Activated naive CD8-positive, alpha-beta T cell treated with anti-CD3 and anti-CD28 coated beads for 36 hours (primary cell): ENCODE results near the gene ARHGAP28. TPM values are rescaled to one million over a fixed set of nuclear protein-coding genes. Genes with fewer than 3 reads are reported as not detected.
"Not testable (repeated sequence)": the region's sequence is repeated elsewhere in the genome, so short reads cannot be mapped to it uniquely, and the experiment has no call there.

Experiments
- DNase-seq: peaks from one replicate; pipeline ENCODE4 v3.0.0; 2021
- H3K27ac Mint-ChIP-seq: one replicate; pipeline ENCODE4 v1.8.0; 2022; ENCODE audit warnings: mild to moderate bottlenecking, moderate library complexity, mixed read lengths
- H3K27me3 Mint-ChIP-seq: one replicate; pipeline ENCODE4 v1.8.0; 2022; ENCODE audit warnings: mild to moderate bottlenecking, mixed read lengths
- H3K36me3 Mint-ChIP-seq: one replicate; pipeline ENCODE4 v1.8.0; 2021; ENCODE audit warnings: mild to moderate bottlenecking, mixed read lengths
- H3K4me1 Mint-ChIP-seq: one replicate; pipeline ENCODE4 v1.8.0; 2021; ENCODE audit warnings: mixed read lengths
- H3K4me3 Mint-ChIP-seq: one replicate; pipeline ENCODE4 v1.8.0; 2022; ENCODE audit warnings: mild to moderate bottlenecking, moderate library complexity, mixed read lengths
- H3K9me3 Mint-ChIP-seq: one replicate; pipeline ENCODE4 v1.8.0; 2022; ENCODE audit warnings: mixed read lengths
- total RNA-seq, 2 experiments: library from RNA; stranded (reverse); gene quantifications; one replicate each; pipeline ENCODE4 v1.2.3, GENCODE V29; 2021

Gene ARHGAP28
- total RNA-seq, 2 experiments from 2014 or later: not detected

DNA sequence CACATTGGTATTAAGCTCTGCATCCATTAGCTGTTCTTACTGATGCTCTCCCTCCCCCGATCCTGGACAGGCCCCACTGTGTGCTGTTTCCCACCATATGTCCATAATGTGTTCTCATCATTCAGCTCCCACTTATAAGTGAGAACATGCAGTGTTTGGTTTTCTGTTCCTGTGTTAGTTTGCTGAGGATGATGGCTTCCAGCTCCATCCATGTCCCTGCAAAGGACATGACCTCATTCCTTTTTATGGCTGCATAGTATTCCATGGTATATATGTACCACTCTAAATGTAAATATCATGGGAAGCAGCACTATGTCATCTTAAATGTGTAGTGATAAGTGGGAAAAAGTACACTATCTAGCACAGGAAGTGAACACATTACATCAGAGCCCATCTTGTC is 116.0 kb downstream of the ARHGAP28 start:
- H3K36me3 Mint-ChIP-seq, H3K27me3 Mint-ChIP-seq, H3K9me3 Mint-ChIP-seq, H3K27ac Mint-ChIP-seq, DNase-seq, H3K4me3 Mint-ChIP-seq, H3K4me1 Mint-ChIP-seq: not testable (repeated sequence)

DNA sequence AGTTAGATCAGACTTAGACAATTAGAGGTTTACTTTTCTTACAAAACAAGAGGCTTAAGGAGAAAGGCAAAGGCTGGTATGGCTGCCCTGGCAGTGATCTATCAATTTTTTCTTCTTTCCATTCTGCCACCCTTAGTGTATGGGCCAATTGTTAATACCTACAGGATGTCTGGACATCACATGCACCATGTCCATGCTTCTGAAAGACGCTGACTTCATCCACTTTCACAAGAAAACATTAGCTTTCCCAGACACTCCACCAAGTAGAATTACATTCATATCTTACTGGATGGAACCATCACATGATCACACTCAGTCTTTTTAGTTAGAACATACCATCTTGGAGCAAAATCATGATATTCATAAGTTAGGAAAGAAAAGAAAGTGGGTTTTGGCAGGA is 120.9 kb downstream of the ARHGAP28 start:
- H3K4me3 Mint-ChIP-seq: no peak overlapping the region
- peaks cover 7% of the 10 kb centered on the region for H3K9me3 Mint-ChIP-seq
- H3K36me3 Mint-ChIP-seq: no peaks in the 10 kb centered on the region
- DNase-seq: no peak
- no peaks in the 10 kb centered on the region for H3K4me1 Mint-ChIP-seq
- H3K27ac Mint-ChIP-seq: no peak overlapping the region
- H3K27me3 Mint-ChIP-seq: no peaks in the 10 kb centered on the region

DNA sequence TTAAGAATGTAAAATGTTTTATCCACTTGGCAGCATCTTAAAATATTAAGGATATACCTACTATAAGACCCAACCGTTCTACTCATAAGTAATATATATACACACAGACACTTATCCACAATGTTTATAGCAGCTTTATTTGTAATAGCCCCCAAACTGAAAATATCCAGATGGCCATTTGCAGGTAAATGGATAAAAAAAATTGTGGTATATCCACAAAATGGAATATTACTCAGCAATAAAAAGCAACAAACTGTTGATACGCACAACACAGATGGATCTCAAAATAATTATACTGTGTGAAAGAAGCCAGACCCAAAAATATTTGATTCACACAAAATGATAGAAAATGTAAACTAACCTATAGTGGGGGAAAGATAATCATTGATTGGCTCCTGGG is 122.0 kb downstream of the ARHGAP28 start:
- Mint-ChIP-seq H3K27me3 (no peaks in the 10 kb centered on the region), H3K4me1 (no peaks in the 10 kb centered on the region), H3K27ac (no peak overlapping the region), H3K9me3 (peaks cover 7% of the 10 kb centered on the region), H3K4me3 (no peak overlapping the region), H3K36me3 (no peaks in the 10 kb centered on the region)
- DNase-seq: no peak

DNA sequence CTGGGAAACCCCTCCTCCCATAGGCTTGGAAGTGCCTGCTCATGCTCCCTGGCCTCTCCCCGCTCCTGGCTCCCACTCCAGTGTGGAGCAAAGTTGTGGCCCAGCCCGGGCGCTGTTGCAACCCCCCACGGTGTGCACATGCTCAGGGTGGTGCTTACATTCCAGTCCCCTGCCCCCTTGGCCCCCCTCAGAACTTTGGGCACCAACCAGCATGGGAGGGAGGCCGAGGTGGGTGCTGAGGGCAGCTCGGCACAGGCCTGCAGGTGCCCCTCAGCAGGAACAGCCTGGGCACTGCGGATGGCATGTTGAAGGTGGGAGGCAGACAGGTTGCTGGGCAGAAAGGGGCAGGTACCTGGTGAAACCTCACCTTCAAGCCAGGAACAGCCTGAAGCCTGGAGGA is 125.3 kb downstream of the ARHGAP28 start:
- no peak overlapping the region for H3K27ac Mint-ChIP-seq
- H3K4me1 Mint-ChIP-seq: no peaks in the 10 kb centered on the region
- no peaks in the 10 kb centered on the region for H3K36me3 Mint-ChIP-seq
- DNase-seq: no peak
- H3K9me3 Mint-ChIP-seq: peaks cover 7% of the 10 kb centered on the region
- no peak overlapping the region for H3K4me3 Mint-ChIP-seq
- H3K27me3 Mint-ChIP-seq: no peaks in the 10 kb centered on the region

DNA sequence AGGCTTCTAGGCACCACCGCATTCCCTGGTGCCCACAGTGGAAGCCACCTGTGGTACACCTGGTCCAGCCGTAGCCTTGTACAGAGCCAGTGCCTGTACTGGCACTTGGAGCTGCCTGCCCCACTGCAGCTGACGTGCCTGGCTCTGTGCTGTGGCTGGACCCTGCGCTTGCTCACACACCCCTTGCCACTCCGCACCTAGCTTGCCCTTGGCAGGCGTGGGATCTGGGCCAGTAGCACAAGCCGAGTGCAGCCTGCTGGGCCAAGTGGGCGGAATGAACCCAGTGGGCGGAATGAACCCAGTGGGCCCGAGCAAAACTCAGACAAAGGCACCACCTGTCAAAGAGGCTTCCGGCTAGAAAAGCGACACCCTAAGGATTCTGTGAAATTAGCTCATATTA is 126.3 kb downstream of the ARHGAP28 start:
- H3K36me3 Mint-ChIP-seq: no peaks in the 10 kb centered on the region
- H3K4me3 Mint-ChIP-seq: no peak overlapping the region
- no peaks in the 10 kb centered on the region for H3K27me3 Mint-ChIP-seq
- H3K4me1 Mint-ChIP-seq: no peaks in the 10 kb centered on the region
- no peak for DNase-seq
- H3K27ac Mint-ChIP-seq: no peak overlapping the region
- peaks cover 7% of the 10 kb centered on the region for H3K9me3 Mint-ChIP-seq

DNA sequence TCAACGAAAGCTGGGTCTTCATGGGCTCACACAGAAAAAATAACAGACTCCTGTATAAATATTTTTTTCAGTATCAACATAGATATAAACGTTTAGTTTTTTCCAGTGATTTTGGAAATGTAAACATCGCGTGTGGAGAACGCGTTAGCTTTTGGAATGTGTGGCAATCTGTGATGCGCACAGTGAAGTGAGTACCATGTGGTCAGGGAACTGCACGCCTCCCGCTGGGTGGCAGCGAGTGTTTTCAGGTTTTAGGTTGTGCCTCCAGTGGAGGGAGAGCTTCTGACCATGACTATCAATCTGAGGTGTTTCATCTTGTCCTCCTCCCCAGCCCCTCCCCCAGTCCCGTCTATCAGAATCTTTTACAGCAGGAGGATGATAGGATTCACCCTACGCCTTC is 127.8 kb downstream of the ARHGAP28 start:
- Mint-ChIP-seq H3K27ac (no peak overlapping the region), H3K27me3 (no peaks in the 10 kb centered on the region), H3K4me1 (no peaks in the 10 kb centered on the region), H3K36me3 (no peaks in the 10 kb centered on the region), H3K4me3 (no peak overlapping the region), H3K9me3 (no peaks in the 10 kb centered on the region)
- DNase-seq: no peak

DNA sequence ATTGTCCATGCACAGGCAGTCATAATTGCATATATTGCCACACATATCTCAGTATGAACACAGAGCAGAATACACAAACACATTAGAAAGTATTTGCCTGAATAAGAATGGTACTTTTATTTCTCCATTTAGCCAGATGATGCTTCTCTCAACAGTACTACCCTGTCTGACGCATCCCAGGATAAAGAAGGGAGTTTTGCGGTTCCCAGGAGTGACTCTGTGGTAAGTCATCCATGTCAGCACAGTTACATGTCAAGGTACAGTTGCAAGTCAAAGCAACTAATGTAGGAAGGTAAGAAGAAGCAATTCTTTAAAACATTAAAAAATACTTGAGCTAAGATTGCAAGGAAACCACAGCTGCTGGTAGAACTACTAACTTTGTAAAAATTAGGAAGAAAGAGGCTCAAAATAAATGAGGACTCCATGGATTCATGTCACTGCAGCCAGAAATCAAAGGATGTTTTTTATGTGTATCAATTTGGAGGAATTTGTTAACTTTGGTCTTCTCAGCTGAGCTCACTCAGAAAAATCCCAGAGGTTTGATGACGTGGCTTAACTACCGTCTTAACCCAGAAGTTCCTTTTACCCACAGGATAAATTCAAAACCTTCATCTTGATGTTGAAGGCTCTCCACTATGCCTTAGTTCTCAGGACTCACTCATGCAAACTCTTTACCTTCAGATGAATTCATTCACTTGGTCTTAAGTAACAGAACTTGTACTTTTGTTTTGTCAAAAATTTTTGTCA is 130.3 kb downstream of the ARHGAP28 start:
- Mint-ChIP-seq H3K4me1 (no peaks in the 10 kb centered on the region), H3K9me3 (no peaks in the 10 kb centered on the region), H3K4me3 (no peak overlapping the region), H3K27me3 (no peaks in the 10 kb centered on the region), H3K27ac (no peak overlapping the region), H3K36me3 (no peaks in the 10 kb centered on the region)
- no peak for DNase-seq

DNA sequence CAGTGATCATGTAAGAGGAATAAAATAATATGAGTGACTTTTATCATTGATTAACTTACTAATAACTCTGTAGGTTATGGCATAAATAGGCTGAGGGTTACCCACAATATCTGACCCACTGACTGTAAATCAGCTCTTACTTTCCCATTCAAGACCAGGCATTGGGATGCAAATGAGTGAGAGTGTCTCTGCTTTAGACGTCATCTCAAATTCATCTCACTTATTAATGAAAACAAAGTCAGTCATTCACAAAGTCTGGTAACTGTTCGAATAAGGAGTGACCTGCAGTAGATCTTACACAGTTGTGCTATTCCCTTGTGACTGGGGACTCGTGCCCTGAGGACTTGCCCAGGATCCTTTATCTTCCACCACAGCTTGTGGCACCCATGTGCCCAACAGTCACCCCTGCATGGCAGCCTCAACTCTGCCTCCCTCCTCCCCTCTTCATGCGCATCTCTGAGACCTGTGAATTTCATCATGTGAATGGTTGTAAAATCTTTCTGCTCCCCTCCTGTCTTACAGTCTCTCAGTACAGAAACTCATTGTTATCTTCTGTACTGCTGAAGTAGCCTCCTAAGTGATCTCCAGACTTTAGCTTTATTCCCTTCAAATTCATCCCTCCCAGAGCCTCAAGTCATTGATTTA is 131.4 kb downstream of the ARHGAP28 start:
- no peak for DNase-seq
- H3K4me1 Mint-ChIP-seq: no peaks in the 10 kb centered on the region
- H3K36me3 Mint-ChIP-seq: no peaks in the 10 kb centered on the region
- H3K4me3 Mint-ChIP-seq: no peak overlapping the region
- no peaks in the 10 kb centered on the region for H3K27me3 Mint-ChIP-seq
- no peaks in the 10 kb centered on the region for H3K9me3 Mint-ChIP-seq
- H3K27ac Mint-ChIP-seq: no peak overlapping the region

DNA sequence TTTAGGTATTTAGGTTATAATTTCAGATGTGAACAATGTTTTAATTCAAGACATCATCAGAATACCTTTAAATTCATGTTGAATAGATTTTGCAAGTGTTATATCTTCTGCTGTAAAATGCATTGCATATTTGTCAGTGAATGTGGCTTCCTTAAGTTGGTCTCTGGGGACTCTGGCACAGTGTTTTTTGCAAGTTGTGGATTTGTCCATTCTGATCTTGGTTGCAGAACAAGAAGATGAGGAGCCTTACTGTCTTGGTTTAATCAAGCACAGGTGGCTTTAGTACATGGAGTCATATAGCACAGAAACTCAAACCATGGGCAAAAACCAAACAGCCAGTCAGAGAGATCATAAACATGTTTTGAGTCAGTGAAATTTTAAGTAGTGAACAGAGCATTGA is 135.7 kb downstream of the ARHGAP28 start:
- H3K27me3 Mint-ChIP-seq: no peaks in the 10 kb centered on the region
- H3K4me3 Mint-ChIP-seq: no peak overlapping the region
- no peak for DNase-seq
- H3K4me1 Mint-ChIP-seq: no peaks in the 10 kb centered on the region
- H3K9me3 Mint-ChIP-seq: no peaks in the 10 kb centered on the region
- no peaks in the 10 kb centered on the region for H3K36me3 Mint-ChIP-seq
- no peak overlapping the region for H3K27ac Mint-ChIP-seq

DNA sequence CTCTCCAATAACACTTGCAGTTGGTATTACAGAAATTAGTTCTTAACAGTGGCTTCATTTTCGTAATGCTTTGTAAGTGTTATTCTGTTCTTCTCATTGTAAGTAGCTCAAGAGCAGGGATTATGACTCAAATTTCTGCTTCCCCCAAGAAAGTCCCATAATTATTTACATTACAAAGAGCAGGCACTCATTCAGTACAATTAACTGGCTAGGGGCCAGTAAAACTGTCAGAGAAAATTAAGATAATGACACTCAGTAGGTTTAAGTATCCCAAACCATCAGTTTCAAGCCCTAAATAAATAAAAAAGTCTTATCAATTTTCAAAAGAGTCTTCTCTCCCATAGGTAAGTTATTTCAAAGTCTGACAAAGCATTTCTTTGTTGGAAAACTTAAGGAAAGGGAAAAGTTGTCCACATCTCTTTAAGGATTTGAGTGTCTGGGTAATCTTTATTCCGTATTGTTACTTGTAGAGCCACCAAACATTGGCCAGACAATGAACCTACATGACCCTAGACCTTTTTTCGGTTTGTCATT is 137.1 kb downstream of the ARHGAP28 start:
- no peaks in the 10 kb centered on the region for H3K9me3 Mint-ChIP-seq
- H3K27ac Mint-ChIP-seq: no peak overlapping the region
- H3K4me1 Mint-ChIP-seq: no peaks in the 10 kb centered on the region
- H3K36me3 Mint-ChIP-seq: no peaks in the 10 kb centered on the region
- DNase-seq: no peak
- no peak overlapping the region for H3K4me3 Mint-ChIP-seq
- no peaks in the 10 kb centered on the region for H3K27me3 Mint-ChIP-seq

DNA sequence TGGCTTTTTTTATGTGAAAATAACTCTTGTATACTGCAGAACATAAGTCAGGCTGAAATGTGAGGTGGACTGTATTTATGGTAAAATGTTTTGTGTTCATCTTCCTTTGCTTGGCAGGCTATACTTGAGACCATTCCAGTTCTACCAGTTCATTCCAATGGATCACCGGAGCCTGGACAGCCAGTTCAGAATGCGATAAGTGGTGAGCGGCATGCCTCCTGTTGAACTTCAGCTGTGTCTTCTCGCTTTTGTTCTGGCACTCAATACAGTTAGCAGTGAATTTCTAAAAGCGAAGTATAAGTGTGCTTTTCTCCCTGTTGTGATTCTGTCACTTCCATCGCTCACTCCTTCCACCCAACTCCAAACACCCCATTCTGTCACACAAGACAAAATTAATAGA is 138.5 kb downstream of the ARHGAP28 start:
- Mint-ChIP-seq H3K36me3 (no peaks in the 10 kb centered on the region), H3K4me3 (no peak overlapping the region), H3K9me3 (no peaks in the 10 kb centered on the region), H3K27me3 (no peaks in the 10 kb centered on the region), H3K4me1 (no peaks in the 10 kb centered on the region), H3K27ac (no peak overlapping the region)
- no peak for DNase-seq

DNA sequence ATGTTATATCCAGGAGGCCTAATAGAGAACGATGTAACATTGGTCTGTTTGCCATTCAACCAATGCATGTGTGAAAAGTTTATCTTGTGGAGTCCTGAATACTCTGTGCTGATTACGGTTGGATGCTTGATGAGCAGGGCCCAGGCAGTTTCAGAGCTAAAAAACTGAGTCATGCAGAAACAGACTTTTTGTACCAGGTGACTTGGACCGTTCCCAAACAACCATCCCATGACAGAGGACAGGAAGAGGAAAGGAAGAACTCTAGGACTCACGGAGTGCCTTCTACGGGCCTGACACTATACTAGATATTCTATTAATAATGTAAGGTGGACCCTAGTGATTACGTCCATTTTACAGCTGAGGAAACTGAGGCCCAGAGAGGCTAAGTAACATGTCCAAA is 142.1 kb downstream of the ARHGAP28 start:
- no peak for DNase-seq
- no peak overlapping the region for H3K27ac Mint-ChIP-seq
- H3K27me3 Mint-ChIP-seq: no peaks in the 10 kb centered on the region
- H3K36me3 Mint-ChIP-seq: no peaks in the 10 kb centered on the region
- no peaks in the 10 kb centered on the region for H3K9me3 Mint-ChIP-seq
- no peak overlapping the region for H3K4me3 Mint-ChIP-seq
- H3K4me1 Mint-ChIP-seq: no peaks in the 10 kb centered on the region

DNA sequence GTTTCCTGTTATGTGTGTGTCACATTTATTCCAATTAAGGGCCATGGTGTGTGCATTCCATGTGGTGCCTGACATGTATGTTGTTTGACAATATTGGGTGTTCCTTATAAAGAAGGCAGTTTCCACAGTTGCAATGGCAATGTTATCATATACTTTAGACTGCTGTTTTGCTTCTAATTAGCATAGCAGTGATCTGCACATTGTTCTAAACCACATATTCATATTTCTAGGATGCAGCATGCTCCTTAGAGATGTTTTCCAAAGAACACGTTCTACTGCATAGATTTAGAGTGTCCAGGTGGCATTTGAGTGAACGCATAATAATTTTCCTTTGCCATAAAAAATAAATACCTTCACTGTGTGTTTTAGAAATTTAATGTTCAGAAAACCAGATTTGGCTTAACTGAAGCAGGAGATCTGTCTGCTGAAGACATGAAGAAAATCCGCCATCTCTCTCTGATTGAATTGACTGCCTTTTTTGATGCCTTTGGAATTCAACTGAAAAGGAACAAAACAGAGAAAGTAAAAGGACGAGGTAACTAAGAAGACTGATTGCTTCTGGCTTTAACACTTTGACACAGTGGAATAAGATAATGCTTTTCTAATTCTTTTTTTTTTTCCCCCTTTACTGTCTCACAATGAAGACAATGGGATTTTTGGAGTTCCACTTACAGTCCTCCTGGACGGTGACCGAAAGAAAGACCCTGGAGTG is 143.7 kb downstream of the ARHGAP28 start:
- no peaks in the 10 kb centered on the region for H3K36me3 Mint-ChIP-seq

DNA sequence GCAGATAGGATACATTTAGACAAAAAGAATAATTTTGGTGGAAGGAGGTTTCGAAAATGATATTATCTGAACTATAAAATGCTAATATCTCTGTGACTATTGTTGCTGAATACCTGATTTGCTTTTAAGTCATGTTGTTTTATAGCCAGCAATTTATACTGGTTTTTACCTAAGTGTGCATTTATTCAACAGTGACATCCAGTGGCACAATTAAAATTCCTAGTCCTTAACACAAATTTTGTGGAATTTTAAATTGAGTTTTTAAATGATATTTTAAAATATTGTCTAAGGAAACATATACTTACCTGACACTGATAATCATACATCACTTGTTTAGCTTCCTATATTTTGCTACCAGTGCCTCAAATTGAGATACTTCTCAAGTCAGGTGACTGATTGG is 144.8 kb downstream of the ARHGAP28 start:
- Mint-ChIP-seq H3K27me3 (no peaks in the 10 kb centered on the region), H3K9me3 (no peaks in the 10 kb centered on the region), H3K4me3 (no peak overlapping the region), H3K4me1 (no peaks in the 10 kb centered on the region), H3K36me3 (no peaks in the 10 kb centered on the region), H3K27ac (no peak overlapping the region)
- no peak for DNase-seq

More for the DNA sequence above, 143.7 kb downstream of the ARHGAP28 start:
- Mint-ChIP-seq H3K4me1 (no peaks in the 10 kb centered on the region), H3K27ac (no peak overlapping the region), H3K27me3 (no peaks in the 10 kb centered on the region), H3K4me3 (no peak overlapping the region), H3K9me3 (no peaks in the 10 kb centered on the region)
- DNase-seq: no peak

DNA sequence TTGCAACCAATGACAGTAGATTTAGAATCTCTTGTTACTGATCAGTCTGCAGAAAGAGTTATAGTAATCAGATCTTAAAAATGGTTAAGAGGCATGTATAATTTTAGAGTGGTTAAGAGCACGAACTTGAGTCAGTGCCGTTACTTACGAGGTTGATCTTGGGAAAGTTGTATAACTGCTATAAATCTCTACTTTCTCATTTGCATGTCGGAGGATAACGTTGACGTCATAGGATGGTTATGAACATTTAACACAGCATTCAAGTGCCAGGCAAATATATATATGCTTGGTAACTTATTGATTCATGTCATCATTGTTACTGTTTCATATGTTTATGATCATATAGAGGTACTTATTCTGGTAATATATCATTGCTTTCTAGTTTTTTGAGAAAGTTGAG is 146.2 kb downstream of the ARHGAP28 start:
- Mint-ChIP-seq H3K4me3 (no peak overlapping the region), H3K4me1 (no peaks in the 10 kb centered on the region), H3K9me3 (no peaks in the 10 kb centered on the region), H3K27me3 (no peaks in the 10 kb centered on the region), H3K36me3 (no peaks in the 10 kb centered on the region), H3K27ac (no peak overlapping the region)
- DNase-seq: no peak
